ENCODE measurements around the gene CDK1.

DNA sequence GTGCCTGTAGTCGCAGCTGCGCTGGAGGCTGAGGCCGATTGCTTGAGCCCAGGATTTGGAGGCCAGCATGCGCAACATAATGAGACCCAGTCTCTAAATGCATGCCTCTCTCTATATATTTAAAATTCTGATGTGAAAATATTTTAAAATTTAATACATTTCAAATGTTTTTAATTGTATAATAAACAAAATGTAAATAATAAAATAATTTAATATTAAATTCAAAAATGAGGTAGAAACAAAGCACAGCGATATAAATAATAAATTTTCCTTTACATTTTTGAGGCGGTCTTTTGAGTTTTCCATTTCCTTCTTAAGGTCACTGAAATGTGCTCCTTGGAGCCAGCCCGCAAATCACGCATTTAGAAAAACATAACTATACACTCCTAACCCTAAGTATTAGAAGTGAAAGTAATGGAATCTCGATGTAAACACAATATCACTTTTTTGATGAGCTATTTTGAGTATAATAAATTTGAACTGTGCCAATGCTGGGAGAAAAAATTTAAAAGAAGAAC lies 523 bp upstream of the CDK1 start:
- no peak for TF ChIP-seq CTCF (IDR thresholded peaks at IDR 0.05; ENCODE audit: low read depth, low read length)
- no peak for TF ChIP-seq EZH2phosphoT487 (IDR thresholded peaks at IDR 0.05; ENCODE audit: low read depth)
